ENCODE data around the gene SLC27A1. TPM values are rescaled to one million over a fixed set of nuclear protein-coding genes. Genes with fewer than 3 reads are reported as not detected.
"Not testable (repeated sequence)": the region's sequence is repeated elsewhere in the genome, so short reads cannot be mapped to it uniquely, and the experiment has no call there.

Gene SLC27A1
- total RNA-seq, 1 donor from 2014 or later: 19.6 TPM

GRCh38 chr19:17511724-17512573 is 41.6 kb downstream of the SLC27A1 start:
- peak; percentile 77 for DNase-seq

GRCh38 chr19:17512574-17512939 is 42.2 kb downstream of the SLC27A1 start:
- no peak for DNase-seq

- DNase-seq: no peak
Measured at GRCh38 chr19:17515408-17516149, 45.3 kb downstream of the SLC27A1 start.

GRCh38 chr19:17517898-17518297 is 47.6 kb downstream of the SLC27A1 start:
- no peak for DNase-seq

- not testable (repeated sequence) for DNase-seq
Measured at GRCh38 chr19:17518654-17519053, 48.3 kb downstream of the SLC27A1 start.

- DNase-seq: no peak
Measured at GRCh38 chr19:17519967-17520366, 49.6 kb downstream of the SLC27A1 start.

GRCh38 chr19:17520865-17521264 is 50.5 kb downstream of the SLC27A1 start:
- DNase-seq: no peak

GRCh38 chr19:17522988-17523872 is 52.9 kb downstream of the SLC27A1 start:
- no peak for DNase-seq

- no peak for DNase-seq
Measured at GRCh38 chr19:17524651-17525050, 54.3 kb downstream of the SLC27A1 start.

- no peak for DNase-seq
Measured at GRCh38 chr19:17525141-17525540, 54.8 kb downstream of the SLC27A1 start.

GRCh38 chr19:17526922-17527321 is 56.6 kb downstream of the SLC27A1 start:
- DNase-seq: no peak

GRCh38 chr19:17527326-17527725 is 57.0 kb downstream of the SLC27A1 start:
- no peak for DNase-seq

- DNase-seq: no peak
Measured at GRCh38 chr19:17528610-17529009, 58.3 kb downstream of the SLC27A1 start.

GRCh38 chr19:17529239-17530158 is 59.2 kb downstream of the SLC27A1 start:
- DNase-seq: no peak

GRCh38 chr19:17530586-17530985 is 60.3 kb downstream of the SLC27A1 start:
- no peak for DNase-seq

GRCh38 chr19:17532116-17532515 is 61.8 kb downstream of the SLC27A1 start:
- no peak for DNase-seq

- DNase-seq: no peak
Measured at GRCh38 chr19:17532557-17532956, 62.2 kb downstream of the SLC27A1 start.

- no peak for DNase-seq
Measured at GRCh38 chr19:17534767-17535166, 64.4 kb downstream of the SLC27A1 start.

GRCh38 chr19:17536955-17537354 is 66.6 kb downstream of the SLC27A1 start:
- no peak for DNase-seq

- DNase-seq: no peak
Measured at GRCh38 chr19:17538684-17539237, 68.4 kb downstream of the SLC27A1 start.
